ENCODE results near the gene UTP15.

Gene UTP15

GRCh38 chr5:73565969-73566547 is 515 bp downstream of the UTP15 start:
- no peak for DNase-seq

GRCh38 chr5:73582285-73583145 is 17.0 kb downstream of the UTP15 start:
- no peak for DNase-seq

DNA sequence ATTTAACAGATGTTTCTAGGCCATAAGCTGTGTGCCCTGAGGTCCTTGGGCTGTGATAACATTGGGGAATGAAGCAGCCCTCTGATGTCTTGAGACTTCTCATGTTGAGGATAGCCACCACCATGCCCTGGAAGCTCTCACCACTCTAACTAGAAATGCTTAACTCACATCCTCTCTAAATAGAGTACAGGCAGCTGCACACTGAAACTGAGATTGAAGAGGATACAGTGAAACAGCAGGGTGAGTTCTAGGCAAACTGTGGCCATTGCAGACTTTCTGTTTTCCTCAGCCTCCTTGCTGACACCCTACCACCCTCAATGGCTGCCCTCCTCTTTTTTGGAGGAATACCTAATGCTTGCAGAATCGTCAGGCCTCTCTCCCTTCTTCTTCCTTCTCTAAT is 22.4 kb downstream of the UTP15 start:
- DNase-seq: no peak

DNA sequence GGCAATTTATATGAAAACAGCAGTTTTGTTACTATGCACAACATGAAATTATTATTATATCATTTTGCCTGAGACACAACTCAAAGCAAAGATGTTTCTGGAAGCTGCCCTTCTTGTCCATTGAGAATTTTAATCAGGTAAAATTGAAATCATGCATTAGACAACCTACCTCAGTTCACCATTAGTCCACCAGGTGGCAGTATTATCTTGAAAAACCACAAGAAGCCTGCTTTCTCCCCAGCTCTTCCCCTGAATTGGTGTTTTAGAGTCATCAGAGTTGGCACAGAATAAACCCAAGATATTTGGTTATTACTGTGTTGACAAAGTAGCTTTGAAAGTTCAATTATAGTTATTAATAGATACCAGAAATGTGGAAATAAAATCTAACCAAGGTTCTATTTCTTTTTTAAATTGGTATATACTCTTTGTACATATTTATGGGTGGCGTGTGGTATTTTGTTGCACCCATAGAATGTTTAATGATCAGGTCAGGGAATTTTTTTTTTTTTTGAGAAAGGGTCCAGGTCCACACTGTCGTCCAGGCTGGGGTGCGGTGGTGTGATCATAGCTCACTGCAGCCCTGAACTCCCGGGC is 25.7 kb downstream of the UTP15 start:
- DNase-seq: no peak

- no peak for DNase-seq
These were observed 26.4 kb downstream of the UTP15 start for GRCh38 chr5:73591698-73592501.

GRCh38 chr5:73592551-73592950 is 27.0 kb downstream of the UTP15 start:
- DNase-seq: no peak

DNA sequence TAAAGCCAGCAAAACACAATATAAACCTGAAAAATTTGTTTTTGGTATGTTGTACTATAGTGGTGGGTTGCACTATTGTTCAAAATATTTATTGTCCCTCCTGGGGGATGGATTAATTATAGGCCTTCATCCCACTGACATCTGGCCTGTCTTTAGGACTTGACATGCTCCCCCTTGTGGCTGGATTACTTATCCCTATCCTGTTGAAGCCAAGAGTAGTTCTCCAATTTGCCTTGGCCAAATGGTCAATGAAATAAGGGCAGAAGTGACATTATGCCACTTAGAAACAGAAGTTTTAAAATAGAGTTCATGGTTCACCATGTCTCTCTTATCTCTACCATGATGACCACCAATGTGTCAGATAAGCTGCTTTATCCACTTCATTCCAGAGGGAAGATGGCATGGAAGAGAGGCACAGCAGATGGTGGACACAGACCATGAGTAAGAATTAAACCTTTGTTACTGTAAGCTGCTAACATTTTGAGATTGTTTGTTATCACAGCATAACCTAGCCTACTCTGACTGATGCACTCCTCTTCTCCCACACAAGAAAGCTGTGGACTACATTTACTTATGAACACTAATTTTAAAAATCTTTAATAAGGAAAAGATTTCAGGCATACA is 31.3 kb downstream of the UTP15 start:
- DNase-seq: no peak

DNA sequence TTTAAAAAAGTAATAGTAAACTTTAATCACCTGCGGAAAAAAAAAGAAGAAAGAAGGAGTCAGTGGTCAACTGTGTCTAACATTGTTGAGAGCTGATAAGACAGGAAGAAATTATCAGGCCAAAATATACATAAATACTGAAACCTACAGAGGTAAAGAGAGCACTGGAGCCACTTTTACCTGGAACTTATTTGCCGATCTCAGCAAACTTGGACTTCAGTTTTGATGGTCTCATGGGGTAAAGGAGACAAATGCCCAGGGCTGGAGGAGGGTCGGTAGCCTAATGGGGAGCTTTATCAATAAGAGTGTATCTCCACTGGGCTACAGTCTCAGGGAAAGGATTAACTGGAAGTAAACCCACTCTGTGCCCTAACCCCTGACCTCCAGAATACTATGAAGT is 33.8 kb downstream of the UTP15 start:
- DNase-seq: no peak

DNA sequence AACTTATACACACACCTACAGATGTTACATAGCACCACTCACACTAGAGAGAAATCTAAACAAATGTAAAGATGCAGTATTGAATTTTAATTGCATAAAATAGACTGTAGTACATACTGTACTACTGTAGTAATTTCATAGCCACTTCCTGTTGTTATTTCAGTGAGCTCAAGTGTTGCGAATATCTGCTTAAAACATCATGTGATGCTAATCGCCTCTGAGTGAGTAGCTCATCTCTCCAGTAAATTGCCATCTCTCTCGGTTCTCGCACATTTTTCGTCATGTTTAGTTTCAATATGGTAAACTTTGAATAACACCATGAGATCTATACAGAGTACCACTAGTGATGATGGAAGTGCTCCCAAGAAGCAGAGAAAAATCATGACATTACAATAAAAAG is 38.5 kb downstream of the UTP15 start:
- DNase-seq: no peak

- DNase-seq: no peak
These were observed 39.9 kb downstream of the UTP15 start for GRCh38 chr5:73605223-73606087.

GRCh38 chr5:73606206-73606753 is 40.7 kb downstream of the UTP15 start:
- no peak for DNase-seq

DNA sequence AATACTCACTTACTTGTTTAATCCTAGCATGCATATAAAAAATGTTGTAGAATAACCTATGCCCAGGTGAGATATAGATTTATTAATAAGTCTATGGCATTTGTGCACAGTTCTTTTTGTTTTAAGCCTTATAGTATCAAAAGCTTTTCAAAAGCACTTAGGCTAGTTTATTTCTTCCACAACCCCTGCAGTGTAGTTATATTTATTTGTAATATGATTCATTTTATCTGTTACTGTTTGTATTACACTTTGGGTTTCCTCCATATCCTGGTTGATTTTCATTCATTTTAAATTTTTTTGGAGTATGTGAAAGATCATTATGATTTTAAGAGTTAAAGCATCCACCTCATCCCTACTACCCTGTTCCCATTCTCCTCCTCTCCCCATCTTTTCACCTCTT is 41.7 kb downstream of the UTP15 start:
- DNase-seq: no peak

DNA sequence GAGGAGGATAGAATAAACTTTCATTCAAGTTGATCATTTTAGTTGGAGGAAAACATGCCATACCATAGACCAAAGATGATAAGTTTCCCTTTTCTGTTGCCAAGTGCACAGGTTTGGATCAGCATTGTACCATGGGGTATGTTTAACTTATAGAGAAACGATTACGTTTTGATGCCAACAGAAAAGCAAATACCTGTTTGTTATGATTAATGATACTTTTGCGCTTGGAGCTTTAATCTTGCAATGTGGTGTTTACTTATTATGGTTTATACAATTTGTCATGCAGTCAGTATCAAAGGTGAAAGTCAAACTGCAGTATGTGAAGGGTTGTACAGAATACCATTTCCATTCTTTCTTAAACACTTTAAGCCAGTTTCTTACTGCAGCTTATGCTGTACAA is 47.3 kb downstream of the UTP15 start:
- DNase-seq: no peak

DNA sequence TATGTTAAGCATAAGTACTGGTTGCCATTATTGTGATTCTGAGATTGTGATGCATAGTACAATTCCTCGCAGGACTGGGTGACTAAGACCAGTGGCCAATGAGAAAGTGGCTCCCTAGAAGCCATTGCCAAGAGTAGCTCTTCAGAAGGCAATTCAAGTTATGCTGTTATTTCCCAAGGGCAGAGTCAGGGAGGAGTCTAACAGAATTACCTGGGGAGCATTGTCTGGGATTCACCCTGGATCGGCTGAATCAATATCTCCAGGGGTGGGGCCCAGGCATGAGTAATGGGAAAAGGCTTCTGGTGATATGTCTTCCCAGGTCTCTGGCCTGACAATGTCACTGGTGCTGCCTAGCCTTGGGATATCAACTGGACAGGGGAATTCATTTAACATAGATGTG is 49.5 kb downstream of the UTP15 start:
- no peak for DNase-seq

DNA sequence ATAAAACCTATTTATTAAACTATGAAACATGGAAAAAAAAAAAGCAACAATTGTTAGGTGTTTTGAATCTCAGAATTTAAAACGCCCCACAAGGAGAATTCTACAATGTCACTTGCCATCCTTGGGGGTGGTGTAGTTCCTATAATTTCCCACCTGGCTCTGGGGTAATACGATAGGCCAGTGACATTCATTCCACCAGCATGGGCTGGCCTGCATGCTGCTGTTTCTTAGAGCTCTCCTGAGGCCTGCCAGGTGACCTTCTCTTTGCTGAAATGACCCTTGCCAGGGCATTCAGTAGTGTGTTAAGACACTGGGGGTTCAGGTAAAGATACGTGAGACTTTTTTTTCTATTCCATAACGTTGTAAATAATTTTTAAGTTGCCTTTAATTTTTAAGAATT is 50.4 kb downstream of the UTP15 start:
- DNase-seq: no peak

- no peak for DNase-seq
These were observed 52.2 kb downstream of the UTP15 start for GRCh38 chr5:73617510-73618279.

GRCh38 chr5:73619606-73620333 is 54.2 kb downstream of the UTP15 start:
- DNase-seq: no peak

DNA sequence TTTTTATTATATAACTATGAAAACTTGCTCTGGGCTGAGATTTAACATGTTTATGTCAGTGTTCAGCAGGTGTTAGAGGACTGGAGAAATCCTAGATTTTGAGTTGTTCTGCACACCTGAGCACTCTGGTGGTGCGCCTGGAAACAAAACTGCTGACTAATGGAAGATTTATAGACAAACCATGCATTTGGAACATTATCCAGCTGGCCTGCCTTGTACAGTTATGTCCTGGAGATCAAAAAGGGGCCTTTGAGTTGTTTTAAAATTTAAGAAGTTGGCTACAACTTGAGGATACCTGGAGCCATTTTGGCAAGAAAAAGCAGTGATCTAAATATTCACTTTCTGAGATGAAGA is 54.8 kb downstream of the UTP15 start:
- no peak for DNase-seq

- no peak for DNase-seq
These were observed 57.5 kb downstream of the UTP15 start for GRCh38 chr5:73623060-73623459.

DNA sequence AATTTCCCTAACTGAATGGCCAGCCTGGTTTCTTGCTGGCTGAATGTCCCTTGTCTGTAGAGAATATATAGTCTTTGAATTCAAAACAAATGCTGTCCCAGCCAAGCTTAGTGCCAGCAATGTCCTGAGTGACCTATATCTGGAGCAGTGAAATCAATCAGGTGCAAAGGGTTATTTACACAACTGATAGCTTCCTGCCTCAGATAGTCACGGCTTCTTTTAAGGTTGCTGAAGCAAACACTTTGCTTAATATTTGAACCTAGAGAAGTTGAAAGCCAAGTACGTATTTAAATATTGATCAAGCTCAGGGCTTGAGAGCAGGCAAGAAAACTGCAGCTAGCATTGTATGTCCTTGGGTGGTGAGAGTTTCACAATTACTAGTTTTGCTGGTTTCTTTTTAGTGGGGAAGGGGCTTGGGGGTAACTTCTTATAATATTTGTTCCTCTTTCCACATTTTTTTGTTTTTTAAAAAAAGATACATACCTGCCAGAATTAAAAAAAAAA is 58.4 kb downstream of the UTP15 start:
- no peak for DNase-seq

Data from activated gamma-delta T cell (primary cell).